GM08714 (cell line): ENCODE data around the gene SP3.

Experiments
- H3K4me3 ChIP-seq: fragments of 200-500 bp; sonication (Bioruptor generic); 2 replicates; pipeline ENCODE4 v1.5.1; 2014; ENCODE audit warnings: mild to moderate bottlenecking, low read length, inconsistent platforms
- ZNF274 ChIP-seq: IDR thresholded peaks from 2 replicates; pipeline ENCODE4 v1.6.1; 2012; ENCODE audit warnings: mild to moderate bottlenecking, low read depth, low read length

The SP3 gene

GRCh38 chr2:173955004-173955403, 10.2 kb downstream of the SP3 start:
- TF ChIP-seq ZNF274 = no peak
- H3K4me3 ChIP-seq = no peak overlapping the region

- no peak for TF ChIP-seq ZNF274
- no peak overlapping the region for H3K4me3 ChIP-seq
These were observed 12.1 kb downstream of the SP3 start for GRCh38 chr2:173953047-173953424.

- no peak for TF ChIP-seq ZNF274
- no peak overlapping the region for H3K4me3 ChIP-seq
These were observed 12.7 kb downstream of the SP3 start for GRCh38 chr2:173952267-173953046.

- TF ChIP-seq ZNF274 = no peak
- H3K4me3 ChIP-seq = no peak overlapping the region
These were observed 16.3 kb downstream of the SP3 start for GRCh38 chr2:173948842-173949241.

GRCh38 chr2:173948198-173948597, 17.0 kb downstream of the SP3 start:
- no peak for TF ChIP-seq ZNF274
- no peak overlapping the region for H3K4me3 ChIP-seq

GRCh38 chr2:173947131-173947530, 18.0 kb downstream of the SP3 start:
- no peak overlapping the region for H3K4me3 ChIP-seq
- no peak for TF ChIP-seq ZNF274

GRCh38 chr2:173943738-173944137, 21.4 kb downstream of the SP3 start:
- no peak for TF ChIP-seq ZNF274

GRCh38 chr2:173942861-173943523, 22.2 kb downstream of the SP3 start:
- H3K4me3 ChIP-seq = no peak overlapping the region
- no peak for TF ChIP-seq ZNF274

More at GRCh38 chr2:173943738-173944137, 21.4 kb downstream of the SP3 start:
- H3K4me3 ChIP-seq = no peak overlapping the region

GRCh38 chr2:173941567-173941966, 23.6 kb downstream of the SP3 start:
- no peak for TF ChIP-seq ZNF274
- H3K4me3 ChIP-seq = no peak overlapping the region

GRCh38 chr2:173940208-173941020, 24.8 kb downstream of the SP3 start:
- no peak overlapping the region; the same call in 1 of the 2 replicates for H3K4me3 ChIP-seq
- no peak for TF ChIP-seq ZNF274

- TF ChIP-seq ZNF274 = no peak
- H3K4me3 ChIP-seq = no peak overlapping the region
These were observed 26.3 kb downstream of the SP3 start for GRCh38 chr2:173938700-173939384.

- H3K4me3 ChIP-seq = no peak overlapping the region
- TF ChIP-seq ZNF274 = no peak
These were observed 29.9 kb downstream of the SP3 start for GRCh38 chr2:173935305-173935704.

GRCh38 chr2:173934895-173935294, 30.3 kb downstream of the SP3 start:
- H3K4me3 ChIP-seq = no peak overlapping the region
- no peak for TF ChIP-seq ZNF274

- no peak overlapping the region for H3K4me3 ChIP-seq
- TF ChIP-seq ZNF274 = no peak
These were observed 33.4 kb downstream of the SP3 start for GRCh38 chr2:173931751-173932150.

- no peak for TF ChIP-seq ZNF274
- H3K4me3 ChIP-seq = no peak overlapping the region
These were observed 35.7 kb downstream of the SP3 start for GRCh38 chr2:173929441-173929840.
